GF-D8 (cell line): ENCODE measurements around the gene RTN1.
"Not testable (repeated sequence)": the region's sequence is repeated elsewhere in the genome, so short reads cannot be mapped to it uniquely, and the experiment has no call there.

Experiments
- DNase-seq: peaks from one replicate; lab custom pipeline; 2025; lab: John Stamatoyannopoulos, UW

Gene RTN1

DNA sequence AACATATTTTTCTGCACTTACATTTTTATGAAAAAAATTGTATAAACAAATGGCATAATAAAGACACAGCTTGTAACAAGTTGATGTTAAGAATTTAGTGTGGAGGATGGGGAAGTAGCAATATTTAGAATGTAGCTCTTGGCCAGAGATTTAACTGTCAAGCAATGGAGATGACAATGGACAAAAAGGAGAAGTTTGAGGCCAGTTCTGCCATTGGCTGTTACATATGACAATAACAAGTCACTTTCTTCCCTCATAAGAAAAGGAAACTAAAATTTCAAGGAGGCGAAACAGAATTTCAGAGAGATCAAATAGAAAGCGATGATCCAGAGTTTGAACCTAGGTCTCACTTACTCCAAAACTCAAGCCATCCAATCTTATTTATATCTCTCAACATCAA lies 171.1 kb downstream of the RTN1 start:
- DNase-seq = no peak

- DNase-seq = no peak
Measured at GRCh38 chr14:59698793-59699192, 171.8 kb downstream of the RTN1 start.

DNA sequence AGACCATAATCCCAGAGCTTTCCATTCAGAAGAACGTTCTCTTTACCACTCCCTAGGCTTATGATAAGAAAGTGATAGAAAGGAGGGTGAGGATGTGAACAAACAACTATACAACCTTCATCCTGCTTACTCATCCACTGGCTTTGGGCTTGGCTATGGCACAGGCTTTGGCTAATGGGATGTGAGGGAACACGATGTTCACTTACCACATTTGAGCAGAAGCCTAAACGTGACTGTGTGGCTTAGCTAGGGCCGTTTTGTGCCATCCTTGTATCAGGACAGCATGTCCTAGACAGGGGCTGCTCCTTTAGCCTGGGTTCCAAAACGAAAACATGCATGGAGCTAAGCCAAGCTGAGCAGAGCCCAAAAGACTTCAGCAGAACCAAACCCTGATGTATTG lies 175.4 kb downstream of the RTN1 start:
- DNase-seq = no peak

DNA sequence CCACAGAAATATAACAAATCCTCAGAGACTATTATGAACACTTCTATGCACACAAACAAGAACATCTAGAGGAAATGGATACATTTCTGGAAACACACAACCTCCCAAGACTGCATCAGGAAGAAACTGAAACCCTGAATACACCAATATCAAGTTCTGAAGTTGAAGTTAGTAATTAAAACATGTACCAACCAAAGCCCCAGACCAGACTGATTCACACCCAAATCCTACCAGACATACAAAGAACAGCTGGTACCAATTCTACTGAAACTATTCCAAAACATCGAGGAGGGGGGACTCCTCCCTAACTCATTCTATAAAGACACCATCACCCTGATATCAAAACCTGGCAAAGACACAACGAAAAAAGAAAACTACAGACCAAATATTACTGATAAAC lies 179.3 kb downstream of the RTN1 start:
- no peak for DNase-seq

- no peak for DNase-seq
Measured at GRCh38 chr14:59690426-59690825, 180.2 kb downstream of the RTN1 start.

DNA sequence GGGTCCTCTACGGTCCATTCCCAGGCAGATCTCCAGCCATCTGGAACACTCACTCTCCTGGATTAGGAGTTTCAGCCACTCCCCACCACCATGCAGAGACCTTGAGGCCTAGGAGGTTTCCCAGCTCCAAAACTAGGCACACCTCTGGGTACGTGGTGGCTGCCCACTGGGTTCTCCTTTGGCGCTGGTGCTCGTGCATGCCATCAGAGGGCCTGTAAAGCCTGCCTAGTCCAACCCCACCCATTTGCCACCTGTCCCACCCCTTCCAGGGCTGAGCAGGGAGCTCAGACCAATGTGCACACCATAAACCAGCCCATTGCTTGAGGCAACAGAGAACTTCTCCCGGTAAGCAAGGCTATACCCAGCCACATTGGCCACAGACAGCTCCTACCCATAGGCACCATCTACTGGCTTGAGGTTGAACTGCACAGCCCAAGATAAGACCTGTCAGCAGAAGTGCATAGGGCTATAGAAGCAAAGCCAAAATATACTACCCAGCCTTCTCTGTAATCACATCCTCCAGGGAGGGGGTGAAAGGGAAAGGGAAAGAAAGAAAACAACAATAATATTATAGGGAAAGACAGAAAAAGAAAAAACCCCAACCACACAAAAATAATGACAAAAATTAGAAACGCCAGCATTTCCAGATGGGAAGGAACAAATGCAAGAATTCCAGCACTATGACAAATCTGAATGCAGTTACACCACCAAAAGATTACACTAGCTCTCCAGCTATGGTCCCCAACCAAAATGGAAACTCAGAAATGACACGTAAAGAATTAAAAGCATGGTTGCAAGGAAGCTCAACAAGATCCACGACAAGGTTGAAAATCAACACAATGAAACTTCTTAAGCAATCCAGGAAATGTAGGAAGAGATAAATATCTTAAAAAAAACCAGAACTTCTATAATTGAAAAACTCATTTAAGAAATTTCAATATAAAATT lies 182.1 kb downstream of the RTN1 start:
- DNase-seq = peak; percentile 6

GRCh38 chr14:59687663-59688062 lies 182.9 kb downstream of the RTN1 start:
- no peak for DNase-seq

DNA sequence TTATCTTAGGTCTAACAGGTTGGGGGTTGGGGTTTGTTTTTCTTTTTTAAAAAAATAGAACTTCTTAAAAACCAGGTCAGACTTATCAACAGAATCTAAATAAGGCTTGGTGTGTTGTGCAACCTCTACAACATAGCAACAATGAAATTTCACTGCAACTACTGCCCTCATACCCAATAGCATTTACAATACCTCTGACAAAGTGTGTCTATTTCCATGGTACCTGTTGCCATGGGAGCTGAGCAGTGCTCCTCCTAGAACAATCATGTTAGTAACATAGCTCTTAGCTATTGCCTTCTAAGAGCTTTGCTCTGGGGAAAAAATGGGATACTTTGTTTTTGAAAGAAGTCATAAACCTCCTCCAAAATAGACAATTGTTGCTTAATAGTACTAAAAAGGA lies 190.7 kb downstream of the RTN1 start:
- DNase-seq = no peak

DNA sequence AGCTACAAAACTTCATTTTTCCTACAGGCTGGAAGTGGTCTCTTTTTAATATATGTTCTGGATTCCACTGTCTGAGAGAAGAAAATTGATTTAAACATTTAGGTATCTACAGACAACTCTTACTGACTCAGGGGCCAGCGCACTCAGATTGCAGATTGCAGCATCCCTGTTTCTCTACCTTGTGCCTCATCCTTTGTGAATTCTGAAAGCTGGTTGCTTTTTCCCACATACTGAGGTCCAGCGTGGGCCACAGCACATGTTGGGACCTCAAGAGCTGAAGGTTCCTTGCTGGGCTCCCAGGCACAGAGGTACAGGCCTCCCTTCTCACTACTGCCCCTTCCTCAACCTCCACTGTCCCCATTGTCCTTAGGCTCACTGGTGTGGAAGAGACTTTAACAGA lies 192.2 kb downstream of the RTN1 start:
- no peak for DNase-seq

DNA sequence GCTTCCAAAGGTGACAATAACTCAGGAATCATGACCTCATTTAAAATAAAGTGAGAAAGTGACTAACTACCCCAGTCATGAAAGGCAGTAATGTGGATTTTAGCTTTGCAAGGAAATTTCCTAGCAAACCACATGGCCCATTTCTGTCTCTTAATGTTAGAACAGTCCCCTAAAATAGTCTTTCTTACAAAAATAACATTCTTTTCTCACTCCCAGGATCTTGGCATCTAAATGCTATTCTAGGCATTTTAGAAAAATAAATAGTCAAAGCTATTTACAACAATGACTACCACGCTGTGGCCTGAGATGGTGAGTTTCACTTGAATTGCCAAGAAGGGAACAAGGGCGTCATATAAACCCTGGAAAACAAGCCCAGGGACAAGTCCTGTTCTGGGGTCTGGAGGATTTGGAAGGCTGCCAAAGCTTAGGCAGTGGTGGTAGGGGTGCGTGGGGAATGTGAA lies 192.8 kb downstream of the RTN1 start:
- no peak for DNase-seq

DNA sequence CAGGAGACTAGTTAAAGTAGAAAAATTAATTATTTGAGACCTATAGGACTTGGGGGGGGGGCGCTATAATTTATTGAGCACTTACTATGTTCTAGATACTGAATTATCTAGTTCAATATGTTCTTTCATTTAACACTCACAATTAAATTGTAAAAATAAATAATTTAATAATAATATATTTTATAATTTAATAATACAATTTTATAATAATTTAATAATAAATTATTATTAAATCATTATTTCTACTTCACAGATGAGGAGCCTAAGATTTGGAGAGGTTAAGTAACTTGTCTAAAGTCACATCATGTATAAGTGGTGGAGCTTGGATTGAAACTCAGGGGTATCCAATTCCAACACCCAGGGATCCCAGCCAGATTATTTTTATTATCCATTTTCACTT lies 195.2 kb downstream of the RTN1 start:
- no peak for DNase-seq

DNA sequence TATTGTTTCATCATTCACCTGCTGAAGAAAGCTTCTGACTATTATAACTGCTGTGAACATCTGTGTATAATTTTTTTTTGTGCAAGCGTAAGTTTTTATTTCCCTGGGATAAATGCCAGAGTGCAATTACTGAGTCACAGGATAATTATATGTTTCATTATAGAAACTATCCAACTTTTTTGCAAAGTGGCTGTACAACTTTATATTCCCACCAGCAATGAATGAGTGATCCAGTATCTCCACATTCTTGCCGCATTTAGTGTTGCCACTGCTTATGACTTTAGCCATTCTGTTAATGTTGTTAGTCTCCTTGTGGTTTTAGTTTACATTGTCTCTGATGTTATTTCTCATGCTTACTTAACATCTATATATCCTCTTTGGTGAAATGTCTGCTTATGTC lies 205.8 kb downstream of the RTN1 start:
- DNase-seq = no peak

DNA sequence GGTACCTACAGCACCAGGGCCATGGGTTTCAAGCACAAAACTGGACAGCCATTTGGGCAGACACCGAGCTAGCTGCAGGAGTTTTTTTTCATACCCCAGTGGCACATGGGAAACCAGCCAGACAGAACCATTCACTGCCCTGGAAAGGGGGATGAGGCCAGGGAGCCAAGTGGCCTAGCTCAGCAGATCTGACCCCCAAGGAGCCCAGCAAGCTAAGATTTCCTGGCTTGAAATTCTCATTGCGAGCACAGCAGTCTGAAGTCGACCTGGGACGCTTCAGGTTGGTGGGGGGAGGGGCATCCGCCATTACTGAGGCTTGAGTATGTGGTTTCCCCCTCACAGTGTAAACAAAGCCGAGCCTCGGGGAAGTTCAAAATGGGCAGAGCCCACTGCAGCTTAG lies 212.8 kb downstream of the RTN1 start:
- no peak for DNase-seq

GRCh38 chr14:59656473-59656872 lies 214.1 kb downstream of the RTN1 start:
- no peak for DNase-seq

- not testable (repeated sequence) for DNase-seq
Measured at GRCh38 chr14:59654131-59654530, 216.4 kb downstream of the RTN1 start.

- not testable (repeated sequence) for DNase-seq
Measured at GRCh38 chr14:59646832-59647231, 223.7 kb downstream of the RTN1 start.

DNA sequence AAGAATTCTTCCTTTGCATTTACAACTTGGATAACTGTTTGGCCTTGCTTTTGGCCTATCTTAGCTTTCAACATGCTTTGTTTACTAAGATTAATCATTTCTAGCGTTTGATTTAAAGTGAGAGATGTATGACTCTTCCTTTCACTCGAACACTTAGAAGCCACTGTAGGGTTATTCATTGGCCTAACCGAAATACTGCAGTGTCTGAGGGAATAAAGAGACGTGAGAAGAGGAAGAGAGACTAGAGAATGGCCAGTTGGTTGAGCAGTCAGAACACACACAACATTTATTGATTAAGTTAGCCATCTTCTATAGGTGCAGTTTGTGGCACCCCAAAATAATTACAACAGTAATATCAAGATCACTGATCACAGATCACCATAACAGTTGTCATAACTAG lies 231.7 kb downstream of the RTN1 start:
- DNase-seq = no peak

GRCh38 chr14:59634617-59635016 lies 236.0 kb downstream of the RTN1 start:
- DNase-seq = no peak

DNA sequence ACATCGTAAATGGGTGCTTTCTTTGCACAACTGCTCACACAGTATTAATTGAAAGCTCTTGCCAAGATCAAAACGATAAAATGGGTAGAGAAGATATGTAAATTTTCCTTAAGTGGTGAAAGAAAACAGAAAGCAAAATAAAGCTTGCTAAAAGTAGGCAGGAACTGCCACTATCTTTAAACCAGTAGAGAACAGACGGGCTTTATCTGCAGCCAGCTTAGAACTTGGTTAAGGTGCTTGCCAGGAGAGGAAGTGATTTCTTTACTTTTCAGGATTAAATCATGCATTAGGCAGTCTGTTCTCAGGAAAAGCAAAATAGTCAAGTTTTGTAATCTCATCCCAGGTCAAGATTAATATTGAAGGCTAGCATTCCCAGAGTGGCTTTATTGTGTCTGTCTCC lies 237.1 kb downstream of the RTN1 start:
- no peak for DNase-seq

GRCh38 chr14:59632381-59632780 lies 238.2 kb downstream of the RTN1 start:
- no peak for DNase-seq

DNA sequence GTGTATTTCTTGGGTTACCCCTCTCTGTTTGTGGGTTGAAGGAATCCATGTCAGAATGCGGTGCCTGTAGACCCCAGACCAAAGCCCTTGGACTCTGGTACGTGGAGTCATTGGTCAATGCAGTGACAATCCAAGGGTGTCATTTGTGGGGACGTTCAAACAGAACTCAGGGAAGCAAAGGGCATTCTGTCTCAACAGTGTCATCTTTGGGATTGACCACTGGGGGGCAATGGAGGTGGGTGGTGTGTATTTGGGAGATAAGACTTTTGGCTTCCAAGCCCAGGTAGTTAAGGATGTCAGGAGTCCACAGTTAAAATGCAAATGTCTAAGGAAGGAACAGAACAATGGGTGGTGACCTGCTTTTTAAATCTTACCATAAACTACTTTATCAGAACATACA lies 239.3 kb downstream of the RTN1 start:
- DNase-seq = no peak

DNA sequence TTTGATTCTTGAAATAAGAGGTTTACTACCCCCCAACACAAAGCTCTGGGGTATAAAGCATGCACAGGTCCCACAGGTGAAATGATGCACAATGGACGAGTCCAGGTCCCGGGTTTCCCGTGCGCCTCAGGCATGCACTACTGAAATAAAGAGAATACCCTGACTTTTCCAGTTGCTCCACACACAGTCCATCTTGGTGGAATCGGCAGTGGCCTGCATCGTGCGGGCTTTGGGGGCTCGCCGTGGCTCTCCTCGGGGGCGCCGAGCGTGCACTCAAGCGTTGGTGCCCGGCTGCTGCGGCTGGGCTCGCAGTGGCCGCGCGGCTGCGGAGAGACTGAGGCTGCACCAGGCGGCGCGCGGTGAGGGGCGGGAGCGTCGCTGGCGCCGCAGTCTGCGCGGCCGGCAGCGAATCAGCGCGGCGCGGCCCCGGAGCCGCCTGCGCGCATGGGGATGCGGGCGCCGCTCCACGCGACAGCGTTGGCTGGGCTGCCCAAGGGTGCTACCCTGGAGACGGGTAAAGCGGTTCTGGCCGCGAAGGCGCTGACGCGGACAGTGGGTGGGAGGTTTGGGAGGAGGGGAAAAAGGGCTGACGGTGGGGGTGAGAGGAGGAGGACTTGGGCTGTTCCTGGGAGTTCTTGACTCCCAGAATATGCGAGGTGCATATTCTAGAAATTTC lies 240.2 kb downstream of the RTN1 start:
- no peak for DNase-seq
